GM10266 (cell line): ENCODE results near the gene MEP1B.
"Not testable (repeated sequence)": the region's sequence is repeated elsewhere in the genome, so short reads cannot be mapped to it uniquely, and the experiment has no call there.

Experiments
- DNase-seq: peaks from one replicate; pipeline ENCODE4 v3.0.0; 2012; ENCODE audit errors: extremely low spot score
- TF ChIP-seq, protein P1 (sequence below): IDR thresholded peaks from 2 replicates; pipeline ENCODE4 v1.5.1; 2012; ENCODE audit warnings: mild to moderate bottlenecking, low read depth; ENCODE audit not compliant: control insufficient read depth, insufficient read depth; ENCODE audit errors: missing control alignments

MEP1B gene

DNA sequence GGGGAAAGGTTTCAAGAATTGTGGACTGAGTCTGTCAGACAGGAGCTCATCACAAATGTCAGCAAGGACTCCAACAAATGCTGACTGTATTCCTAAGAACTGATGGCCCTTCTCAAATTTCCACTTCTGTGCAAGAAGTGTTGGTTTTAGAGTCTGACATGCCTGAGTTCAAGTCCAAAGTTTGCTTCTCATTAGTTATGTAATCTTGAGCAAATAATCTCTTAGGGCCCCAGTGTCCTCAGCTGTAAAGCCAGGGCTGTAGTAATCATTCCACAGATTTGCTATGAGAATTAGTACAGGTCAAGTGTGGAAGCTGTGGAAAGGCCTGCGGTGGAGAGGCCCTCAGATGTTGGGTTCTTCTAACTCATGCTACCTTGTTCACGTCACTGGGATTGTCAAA, 23.9 kb downstream of the MEP1B start:
- no peak for DNase-seq
- TF ChIP-seq, protein P1, sequence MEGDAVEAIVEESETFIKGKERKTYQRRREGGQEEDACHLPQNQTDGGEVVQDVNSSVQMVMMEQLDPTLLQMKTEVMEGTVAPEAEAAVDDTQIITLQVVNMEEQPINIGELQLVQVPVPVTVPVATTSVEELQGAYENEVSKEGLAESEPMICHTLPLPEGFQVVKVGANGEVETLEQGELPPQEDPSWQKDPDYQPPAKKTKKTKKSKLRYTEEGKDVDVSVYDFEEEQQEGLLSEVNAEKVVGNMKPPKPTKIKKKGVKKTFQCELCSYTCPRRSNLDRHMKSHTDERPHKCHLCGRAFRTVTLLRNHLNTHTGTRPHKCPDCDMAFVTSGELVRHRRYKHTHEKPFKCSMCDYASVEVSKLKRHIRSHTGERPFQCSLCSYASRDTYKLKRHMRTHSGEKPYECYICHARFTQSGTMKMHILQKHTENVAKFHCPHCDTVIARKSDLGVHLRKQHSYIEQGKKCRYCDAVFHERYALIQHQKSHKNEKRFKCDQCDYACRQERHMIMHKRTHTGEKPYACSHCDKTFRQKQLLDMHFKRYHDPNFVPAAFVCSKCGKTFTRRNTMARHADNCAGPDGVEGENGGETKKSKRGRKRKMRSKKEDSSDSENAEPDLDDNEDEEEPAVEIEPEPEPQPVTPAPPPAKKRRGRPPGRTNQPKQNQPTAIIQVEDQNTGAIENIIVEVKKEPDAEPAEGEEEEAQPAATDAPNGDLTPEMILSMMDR, result no peak

DNA sequence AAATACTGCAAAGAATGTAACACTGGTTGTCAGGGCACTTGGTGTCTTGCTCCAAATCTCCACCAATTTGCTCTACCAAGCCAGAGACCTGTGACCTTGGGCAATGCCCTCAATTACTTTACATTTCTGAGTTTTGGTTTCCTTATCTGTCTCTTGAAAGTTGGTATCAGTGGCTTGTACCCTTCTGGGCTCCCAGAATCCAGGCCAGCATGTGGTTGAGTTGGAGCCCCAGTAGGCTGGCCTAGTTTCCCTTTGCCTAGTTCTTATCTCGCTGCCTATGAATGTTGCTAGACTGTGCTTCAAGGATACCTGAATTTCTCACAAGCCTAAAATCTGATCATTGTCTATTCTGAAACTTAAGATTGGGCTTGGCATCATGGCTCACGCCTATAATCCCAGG, 26.6 kb downstream of the MEP1B start:
- TF ChIP-seq, protein P1, result no peak
- DNase-seq, result no peak

DNA sequence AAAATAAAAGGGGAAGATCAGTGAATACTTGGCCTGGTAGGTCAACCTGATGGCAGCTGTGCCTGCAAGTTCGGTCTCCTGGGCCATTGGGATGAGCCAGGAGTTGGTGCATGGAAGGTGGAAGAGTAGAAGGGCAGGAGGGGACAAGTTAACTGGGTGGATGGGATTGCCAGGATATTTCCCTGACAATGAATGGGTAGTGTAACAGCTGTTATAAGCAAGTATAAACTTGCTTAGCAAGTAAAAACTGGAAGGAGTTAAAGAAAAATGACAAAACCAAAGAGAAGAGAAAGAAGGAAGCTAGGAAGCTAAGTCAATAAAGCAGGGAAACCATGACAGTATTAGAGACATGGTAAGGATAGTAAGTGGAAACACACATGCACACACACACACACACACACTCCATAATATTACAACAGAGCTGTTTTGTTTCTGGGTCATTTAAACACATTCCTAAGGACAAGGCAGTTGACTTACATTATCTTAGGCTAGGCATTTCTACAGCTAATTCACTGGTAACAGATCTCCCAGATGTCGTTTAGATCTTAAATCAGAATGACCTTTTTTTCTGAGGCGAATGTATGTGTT, 29.7 kb downstream of the MEP1B start:
- no peak for DNase-seq
- TF ChIP-seq, protein P1, result no peak

DNA sequence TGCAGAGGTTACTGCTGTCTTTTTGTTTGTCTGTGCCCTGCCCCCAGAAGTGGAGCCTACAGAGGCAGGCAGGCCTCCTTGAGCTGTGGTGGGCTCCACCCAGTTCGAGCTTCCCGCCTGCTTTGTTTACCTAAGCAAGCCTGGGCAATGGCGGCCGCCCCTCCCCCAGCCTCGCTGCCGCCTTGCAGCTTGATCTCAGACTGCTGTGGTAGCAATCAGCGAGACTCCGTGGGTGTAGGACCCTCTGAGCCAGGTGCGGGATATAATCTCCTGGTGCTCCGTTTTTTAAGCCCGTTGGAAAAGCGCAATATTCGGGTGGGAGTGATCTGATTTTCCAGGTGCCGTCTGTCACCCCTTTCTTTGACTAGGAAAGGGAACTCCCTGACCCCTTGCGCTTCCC, 43.5 kb downstream of the MEP1B start:
- DNase-seq, result not testable (repeated sequence)

DNA sequence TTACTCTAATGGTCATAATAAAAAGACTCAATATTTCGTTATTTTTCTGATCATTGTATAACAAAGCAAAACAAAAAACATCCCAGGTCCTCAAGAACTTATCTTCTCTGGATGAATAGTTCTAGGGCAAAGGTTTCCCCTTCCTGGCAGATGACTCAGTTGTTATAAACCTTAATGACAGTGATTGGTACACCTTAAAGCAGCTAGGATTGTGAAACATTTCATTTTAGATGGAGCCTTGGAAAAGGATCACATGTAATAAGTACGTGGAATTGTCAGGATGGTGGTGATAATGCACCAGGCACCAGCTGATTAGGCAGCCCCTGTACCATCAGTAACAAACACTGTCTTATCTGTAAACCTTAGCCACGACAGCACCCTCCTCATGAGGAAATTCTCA, 47.2 kb downstream of the MEP1B start:
- TF ChIP-seq, protein P1, result no peak
- DNase-seq, result no peak

DNA sequence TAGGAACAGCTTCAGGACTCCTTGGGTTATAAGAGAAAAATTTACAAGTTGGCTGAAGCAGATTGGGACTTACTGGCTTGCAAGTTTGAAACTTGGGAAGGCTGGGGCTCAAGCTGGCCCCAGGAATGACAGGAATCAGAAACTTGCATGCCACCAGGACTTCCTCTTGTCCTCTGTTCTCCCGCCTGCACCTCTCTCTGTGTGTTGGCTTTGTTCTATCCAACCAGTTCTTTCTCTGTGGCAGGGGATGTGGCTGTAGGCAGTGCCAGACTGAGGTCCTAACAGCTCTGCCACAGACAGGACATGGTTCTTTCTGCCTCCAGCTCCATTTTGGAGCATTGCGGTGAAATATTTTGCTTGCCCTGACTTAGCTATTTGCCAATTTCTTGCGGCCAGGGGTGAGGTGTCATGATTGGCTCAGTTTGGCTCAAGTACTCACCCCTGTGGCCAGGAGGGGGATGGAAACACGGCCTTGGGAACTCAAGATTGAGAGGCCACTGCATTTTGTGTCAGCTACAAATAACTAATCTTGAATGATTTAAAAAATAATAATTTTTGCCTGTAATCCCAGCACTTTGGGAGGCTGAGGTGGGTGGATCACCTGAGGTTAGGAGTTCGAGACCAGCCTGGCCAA, 48.9 kb downstream of the MEP1B start:
- DNase-seq, result no peak

DNA sequence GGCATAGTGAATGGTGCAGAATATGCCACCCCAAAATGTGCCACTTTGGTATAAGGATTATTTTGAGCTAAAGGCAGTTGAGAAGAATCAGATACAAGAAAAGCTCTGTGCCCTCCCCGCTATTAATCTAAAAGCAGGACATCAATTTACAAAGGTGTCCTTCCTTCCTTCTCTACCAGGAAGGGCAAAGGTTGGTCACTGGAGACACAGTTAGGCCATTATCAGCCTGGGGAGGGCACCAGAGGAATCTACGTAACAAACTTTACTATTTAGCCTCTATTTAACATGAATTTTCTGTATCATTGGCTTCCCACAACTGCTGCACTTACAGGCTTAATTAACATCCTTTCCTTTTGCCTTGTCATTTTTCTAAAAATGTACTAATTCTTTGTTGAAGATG, 52.6 kb downstream of the MEP1B start:
- TF ChIP-seq, protein P1, result no peak
- no peak for DNase-seq

More for the DNA sequence above, 48.9 kb downstream of the MEP1B start:
- TF ChIP-seq, protein P1, result no peak
